ENCODE results near the gene ANGEL1.

DNA sequence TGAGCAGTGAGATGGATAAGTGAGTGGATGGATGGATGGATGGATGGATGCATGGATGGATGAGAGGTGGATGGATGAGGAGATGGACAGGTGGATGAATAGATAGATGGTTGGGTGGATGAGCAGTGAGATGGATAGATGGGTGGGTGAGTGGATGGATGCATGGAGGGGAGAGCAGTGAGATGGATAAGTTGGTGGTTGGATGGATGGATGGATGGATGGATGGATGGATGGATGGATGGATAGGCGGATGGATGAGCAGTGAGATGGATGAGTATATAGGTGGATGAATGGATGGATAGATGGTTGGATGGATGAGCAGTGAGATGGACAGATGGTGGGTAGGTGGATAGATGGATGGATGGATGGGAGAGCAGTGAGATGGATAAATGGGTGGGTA is 44.1 kb upstream of the ANGEL1 start:
- TF ChIP-seq, protein P1, sequence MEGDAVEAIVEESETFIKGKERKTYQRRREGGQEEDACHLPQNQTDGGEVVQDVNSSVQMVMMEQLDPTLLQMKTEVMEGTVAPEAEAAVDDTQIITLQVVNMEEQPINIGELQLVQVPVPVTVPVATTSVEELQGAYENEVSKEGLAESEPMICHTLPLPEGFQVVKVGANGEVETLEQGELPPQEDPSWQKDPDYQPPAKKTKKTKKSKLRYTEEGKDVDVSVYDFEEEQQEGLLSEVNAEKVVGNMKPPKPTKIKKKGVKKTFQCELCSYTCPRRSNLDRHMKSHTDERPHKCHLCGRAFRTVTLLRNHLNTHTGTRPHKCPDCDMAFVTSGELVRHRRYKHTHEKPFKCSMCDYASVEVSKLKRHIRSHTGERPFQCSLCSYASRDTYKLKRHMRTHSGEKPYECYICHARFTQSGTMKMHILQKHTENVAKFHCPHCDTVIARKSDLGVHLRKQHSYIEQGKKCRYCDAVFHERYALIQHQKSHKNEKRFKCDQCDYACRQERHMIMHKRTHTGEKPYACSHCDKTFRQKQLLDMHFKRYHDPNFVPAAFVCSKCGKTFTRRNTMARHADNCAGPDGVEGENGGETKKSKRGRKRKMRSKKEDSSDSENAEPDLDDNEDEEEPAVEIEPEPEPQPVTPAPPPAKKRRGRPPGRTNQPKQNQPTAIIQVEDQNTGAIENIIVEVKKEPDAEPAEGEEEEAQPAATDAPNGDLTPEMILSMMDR (IDR thresholded peaks at IDR 0.05): no peak
- no peak for TF ChIP-seq POLR2A (IDR thresholded peaks at IDR 0.05)
